Measurements from ENCODE around the gene SMG6.

The SMG6 gene

DNA sequence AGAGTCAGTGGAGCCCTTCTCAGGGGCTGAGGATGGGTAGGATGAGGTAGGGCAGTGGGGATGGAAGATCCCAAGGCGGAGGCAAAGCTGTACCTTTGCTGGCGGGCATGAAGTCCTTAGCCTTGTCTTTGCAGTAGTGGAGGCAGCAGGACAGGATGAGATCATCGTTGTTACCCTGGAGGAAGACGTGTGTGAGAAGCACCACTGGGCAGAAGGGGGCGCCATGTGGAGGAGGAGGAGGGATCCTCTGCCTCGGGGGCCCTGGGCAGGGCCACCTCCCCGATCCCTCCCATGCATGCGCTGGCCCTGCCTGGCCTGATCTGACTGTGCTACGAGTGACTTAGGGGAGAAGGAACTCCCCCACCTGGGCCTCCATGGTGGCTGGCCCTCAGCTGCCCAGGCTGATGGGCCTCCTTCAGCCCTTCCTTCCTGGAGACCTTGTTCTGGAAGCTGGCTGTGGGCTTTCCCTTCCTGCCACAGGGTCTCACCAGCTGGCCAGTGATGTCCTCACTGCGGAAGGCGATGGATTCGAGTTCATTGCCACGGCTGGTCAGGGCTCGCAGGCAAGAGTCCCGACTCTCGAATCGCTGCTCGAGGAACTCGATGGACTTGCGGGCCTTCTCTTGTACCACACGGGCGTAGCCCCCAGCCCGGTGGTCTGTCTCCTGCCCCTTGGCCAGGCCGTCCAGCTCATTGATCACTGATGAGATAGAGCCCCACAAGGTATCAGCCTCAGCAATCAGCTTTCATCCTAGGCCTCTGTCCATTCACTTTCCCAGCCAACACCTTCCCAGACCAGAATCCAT is 238.4 kb downstream of the SMG6 start:
- DNase-seq (ENCODE audit: extremely low read depth, insufficient read length), result no peak
- H3K4me3 ChIP-seq (replicated peaks; ENCODE audit: low read depth, low read length), result no peak overlapping the region
- H3K27me3 ChIP-seq (replicated peaks; ENCODE audit: control insufficient read depth, insufficient read depth, low read length), result no peaks in the 10 kb centered on the region
- TF ChIP-seq, protein P1, sequence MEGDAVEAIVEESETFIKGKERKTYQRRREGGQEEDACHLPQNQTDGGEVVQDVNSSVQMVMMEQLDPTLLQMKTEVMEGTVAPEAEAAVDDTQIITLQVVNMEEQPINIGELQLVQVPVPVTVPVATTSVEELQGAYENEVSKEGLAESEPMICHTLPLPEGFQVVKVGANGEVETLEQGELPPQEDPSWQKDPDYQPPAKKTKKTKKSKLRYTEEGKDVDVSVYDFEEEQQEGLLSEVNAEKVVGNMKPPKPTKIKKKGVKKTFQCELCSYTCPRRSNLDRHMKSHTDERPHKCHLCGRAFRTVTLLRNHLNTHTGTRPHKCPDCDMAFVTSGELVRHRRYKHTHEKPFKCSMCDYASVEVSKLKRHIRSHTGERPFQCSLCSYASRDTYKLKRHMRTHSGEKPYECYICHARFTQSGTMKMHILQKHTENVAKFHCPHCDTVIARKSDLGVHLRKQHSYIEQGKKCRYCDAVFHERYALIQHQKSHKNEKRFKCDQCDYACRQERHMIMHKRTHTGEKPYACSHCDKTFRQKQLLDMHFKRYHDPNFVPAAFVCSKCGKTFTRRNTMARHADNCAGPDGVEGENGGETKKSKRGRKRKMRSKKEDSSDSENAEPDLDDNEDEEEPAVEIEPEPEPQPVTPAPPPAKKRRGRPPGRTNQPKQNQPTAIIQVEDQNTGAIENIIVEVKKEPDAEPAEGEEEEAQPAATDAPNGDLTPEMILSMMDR (IDR thresholded peaks at IDR 0.05; ENCODE audit: insufficient read depth, low read length, poor library complexity, severe bottlenecking), result peak; percentile 70
- H3K36me3 ChIP-seq (ENCODE audit: control insufficient read depth, insufficient read depth, low read length), result peaks cover 31% of the 10 kb centered on the region

DNA sequence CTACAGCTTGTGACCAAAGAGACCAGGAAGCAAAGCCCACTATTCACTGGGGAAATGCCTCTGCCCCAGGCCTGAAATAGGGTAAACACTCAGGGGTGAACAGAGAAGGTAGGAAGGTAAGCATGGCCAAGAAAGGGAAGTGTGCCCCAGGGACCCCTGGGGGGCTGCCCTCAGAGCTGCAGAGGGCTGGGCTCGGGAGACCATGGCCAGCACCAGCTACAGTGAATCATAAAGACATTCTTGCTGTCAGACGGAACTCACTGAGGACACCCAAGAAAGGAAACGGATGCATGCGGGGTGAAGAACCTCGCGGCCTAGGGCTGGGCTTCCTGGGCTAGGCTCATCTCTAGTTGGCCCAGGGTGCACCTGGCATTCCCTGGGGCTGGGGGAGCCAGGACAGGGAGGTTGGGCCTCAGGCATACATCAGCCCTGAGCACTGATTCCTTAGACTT is 239.0 kb downstream of the SMG6 start:
- no peak for DNase-seq (ENCODE audit: extremely low read depth, insufficient read length)
- Histone ChIP-seq H3K36me3 (ENCODE audit: control insufficient read depth, insufficient read depth, low read length) (peaks cover 35% of the 10 kb centered on the region), H3K27me3 (replicated peaks; ENCODE audit: control insufficient read depth, insufficient read depth, low read length) (no peaks in the 10 kb centered on the region), H3K4me3 (replicated peaks; ENCODE audit: low read depth, low read length) (no peak overlapping the region)
- TF ChIP-seq, protein P1 (IDR thresholded peaks at IDR 0.05; ENCODE audit: insufficient read depth, low read length, poor library complexity, severe bottlenecking), result no peak

DNA sequence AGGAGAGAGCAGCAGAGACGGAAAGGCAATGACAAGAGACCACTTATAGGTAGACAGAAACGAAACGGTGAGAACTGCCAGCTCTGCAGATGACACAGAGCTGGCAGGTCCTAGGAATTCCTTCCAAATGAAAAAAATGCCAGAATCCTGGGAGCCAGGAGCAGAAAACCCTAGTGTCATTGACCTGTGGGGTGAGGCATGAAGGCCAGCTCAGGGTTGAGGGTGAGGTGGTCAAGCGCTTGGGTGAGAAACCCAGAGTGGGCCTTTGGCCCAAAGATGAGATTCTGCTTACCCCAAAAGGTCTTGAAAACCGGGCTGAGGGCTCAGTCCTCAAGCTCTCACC is 239.5 kb downstream of the SMG6 start:
- H3K36me3 ChIP-seq (ENCODE audit: control insufficient read depth, insufficient read depth, low read length), result peaks cover 35% of the 10 kb centered on the region
- TF ChIP-seq, protein P1 (IDR thresholded peaks at IDR 0.05; ENCODE audit: insufficient read depth, low read length, poor library complexity, severe bottlenecking), result no peak
- no peak for DNase-seq (ENCODE audit: extremely low read depth, insufficient read length)
- H3K4me3 ChIP-seq (replicated peaks; ENCODE audit: low read depth, low read length), result no peak overlapping the region
- H3K27me3 ChIP-seq (replicated peaks; ENCODE audit: control insufficient read depth, insufficient read depth, low read length), result no peaks in the 10 kb centered on the region

DNA sequence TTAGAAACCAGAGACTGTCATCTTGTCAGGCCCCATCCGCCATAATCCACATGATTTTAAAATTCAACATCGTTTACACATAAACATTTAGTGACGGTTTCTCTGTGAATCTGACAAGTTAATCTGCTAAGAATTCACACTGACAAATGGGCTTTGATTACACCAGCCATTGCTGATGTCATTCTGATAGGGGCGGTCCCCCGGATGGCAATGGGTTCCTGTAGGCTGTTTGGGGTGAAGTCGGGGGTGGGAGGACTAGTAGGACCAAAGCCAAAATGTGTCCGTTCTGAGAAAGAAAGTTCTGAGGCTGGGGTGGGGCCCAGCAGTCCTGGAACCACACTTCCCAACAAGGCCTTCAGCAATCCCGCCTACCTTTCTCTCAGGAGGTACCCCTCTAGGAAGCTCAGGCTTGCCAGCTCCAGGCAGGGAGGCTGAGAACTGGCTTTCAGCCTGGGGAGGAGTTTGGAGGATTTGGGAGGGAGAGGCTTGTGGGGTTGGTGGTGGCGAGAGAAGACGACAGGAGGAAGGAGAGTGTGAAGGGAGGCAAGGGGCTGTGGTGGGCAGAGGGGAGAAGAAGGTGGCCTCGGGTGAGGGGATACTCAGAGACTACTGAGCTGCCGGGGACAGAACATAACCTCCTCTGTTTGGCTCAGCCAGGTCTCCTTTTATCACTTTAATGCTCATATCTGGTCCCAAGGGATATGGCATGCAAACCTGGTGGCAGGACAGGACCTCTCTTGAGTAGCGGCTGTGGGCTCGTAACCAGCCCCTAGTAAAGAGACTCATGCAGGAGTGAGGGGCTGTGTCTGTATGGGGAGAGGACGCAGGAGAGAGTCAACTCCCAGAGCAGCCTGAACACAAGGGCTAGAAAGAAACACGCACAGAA is 240.1 kb downstream of the SMG6 start:
- Histone ChIP-seq H3K36me3 (ENCODE audit: control insufficient read depth, insufficient read depth, low read length) (peaks cover 34% of the 10 kb centered on the region), H3K4me3 (replicated peaks; ENCODE audit: low read depth, low read length) (no peak overlapping the region), H3K27me3 (replicated peaks; ENCODE audit: control insufficient read depth, insufficient read depth, low read length) (no peaks in the 10 kb centered on the region)
- no peak for DNase-seq (ENCODE audit: extremely low read depth, insufficient read length)
- TF ChIP-seq, protein P1 (IDR thresholded peaks at IDR 0.05; ENCODE audit: insufficient read depth, low read length, poor library complexity, severe bottlenecking), result no peak

DNA sequence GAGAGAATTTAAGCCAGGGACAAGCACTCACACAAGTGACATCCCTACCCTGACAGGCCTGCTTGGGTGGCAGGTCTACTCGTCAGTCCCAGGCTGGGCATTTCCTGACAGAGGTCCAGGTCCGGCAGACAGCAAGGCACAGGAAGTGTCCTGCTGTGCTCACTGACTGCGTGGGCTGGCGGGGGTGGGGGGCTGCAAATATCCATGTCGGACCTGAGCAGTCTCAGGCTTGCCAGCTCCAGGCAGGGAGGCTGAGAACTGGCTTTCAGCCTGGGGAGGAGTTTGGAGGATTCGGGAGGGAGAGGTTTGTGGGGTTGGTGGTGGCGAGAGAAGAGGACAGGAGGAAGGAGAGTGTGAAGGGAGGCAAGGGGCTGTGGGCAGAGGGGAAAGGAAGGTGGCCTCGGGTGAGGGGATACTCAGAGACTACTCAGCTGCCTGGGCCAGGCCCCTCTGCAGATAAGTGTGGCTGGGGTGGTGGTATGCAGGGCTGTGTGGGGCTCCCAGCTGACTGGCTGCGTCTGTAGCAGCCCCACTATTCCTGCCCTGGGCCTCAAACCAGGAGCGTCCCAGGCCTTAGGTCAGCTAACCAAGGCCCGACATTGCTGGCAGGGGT is 240.9 kb downstream of the SMG6 start:
- DNase-seq (ENCODE audit: extremely low read depth, insufficient read length), result no peak
- Histone ChIP-seq H3K4me3 (replicated peaks; ENCODE audit: low read depth, low read length) (no peak overlapping the region), H3K27me3 (replicated peaks; ENCODE audit: control insufficient read depth, insufficient read depth, low read length) (no peaks in the 10 kb centered on the region), H3K36me3 (ENCODE audit: control insufficient read depth, insufficient read depth, low read length) (peaks cover 34% of the 10 kb centered on the region)
- TF ChIP-seq, protein P1 (IDR thresholded peaks at IDR 0.05; ENCODE audit: insufficient read depth, low read length, poor library complexity, severe bottlenecking), result no peak
